Nephron progenitor cell (in vitro differentiated cells): Measurements from ENCODE around the gene UBTF.
A peak's percentile ranks its signal among the peaks of the same experiment; 100 is the strongest.

ENCODE experiments used
- DNase-seq: peaks from one replicate; pipeline ENCODE4 v3.0.0; 2021
- H3K27ac Mint-ChIP-seq: 2 replicates; pipeline ENCODE4 v1.8.0; 2021; ENCODE audit warnings: mild to moderate bottlenecking, moderate library complexity, mixed read lengths
- H3K27me3 Mint-ChIP-seq: 2 replicates; pipeline ENCODE4 v1.8.0; 2021; ENCODE audit warnings: mild to moderate bottlenecking, low read depth, mixed read lengths; ENCODE audit not compliant: poor library complexity
- H3K36me3 Mint-ChIP-seq: 2 replicates; pipeline ENCODE4 v1.8.0; 2021; ENCODE audit warnings: low read depth, mixed read lengths
- H3K4me1 Mint-ChIP-seq: 2 replicates; pipeline ENCODE4 v1.8.0; 2021; ENCODE audit warnings: mixed read lengths
- H3K4me3 Mint-ChIP-seq: 2 replicates; pipeline ENCODE4 v1.8.0; 2021; ENCODE audit warnings: mild to moderate bottlenecking, moderate library complexity, mixed read lengths
- H3K9me3 Mint-ChIP-seq: 2 replicates; pipeline ENCODE4 v1.8.0; 2021; ENCODE audit warnings: mild to moderate bottlenecking, moderate library complexity, mixed read lengths
- TF ChIP-seq, protein P1 (sequence below): fragments of 200-600 bp; sonication (generic); IDR thresholded peaks from 2 replicates; pipeline ENCODE4 v1.5.0; 2021; ENCODE audit warnings: antibody characterized with exemption

UBTF gene

DNA sequence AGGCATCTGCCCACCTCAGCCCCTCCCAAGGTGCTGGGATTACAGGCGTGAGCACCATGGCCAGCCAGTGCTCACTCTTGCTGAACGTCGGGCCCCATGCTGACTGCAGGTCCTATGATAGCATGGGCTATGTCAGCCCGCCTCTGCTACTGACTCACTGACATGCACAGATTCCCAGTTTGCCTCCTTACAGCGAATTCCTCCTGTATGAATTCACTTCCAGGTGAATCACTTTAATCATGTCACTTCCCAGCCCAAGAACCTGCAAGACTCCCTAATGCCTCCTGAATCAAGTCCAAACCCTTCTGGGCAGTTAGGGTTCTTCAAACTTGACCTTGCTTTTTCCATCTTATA lies 16.1 kb upstream of the UBTF start:
- H3K27ac Mint-ChIP-seq, result peak overlapping the region; percentile 29
- peaks cover 17% of the 10 kb centered on the region for H3K9me3 Mint-ChIP-seq
- H3K36me3 Mint-ChIP-seq, result no peaks in the 10 kb centered on the region
- TF ChIP-seq, protein P1, sequence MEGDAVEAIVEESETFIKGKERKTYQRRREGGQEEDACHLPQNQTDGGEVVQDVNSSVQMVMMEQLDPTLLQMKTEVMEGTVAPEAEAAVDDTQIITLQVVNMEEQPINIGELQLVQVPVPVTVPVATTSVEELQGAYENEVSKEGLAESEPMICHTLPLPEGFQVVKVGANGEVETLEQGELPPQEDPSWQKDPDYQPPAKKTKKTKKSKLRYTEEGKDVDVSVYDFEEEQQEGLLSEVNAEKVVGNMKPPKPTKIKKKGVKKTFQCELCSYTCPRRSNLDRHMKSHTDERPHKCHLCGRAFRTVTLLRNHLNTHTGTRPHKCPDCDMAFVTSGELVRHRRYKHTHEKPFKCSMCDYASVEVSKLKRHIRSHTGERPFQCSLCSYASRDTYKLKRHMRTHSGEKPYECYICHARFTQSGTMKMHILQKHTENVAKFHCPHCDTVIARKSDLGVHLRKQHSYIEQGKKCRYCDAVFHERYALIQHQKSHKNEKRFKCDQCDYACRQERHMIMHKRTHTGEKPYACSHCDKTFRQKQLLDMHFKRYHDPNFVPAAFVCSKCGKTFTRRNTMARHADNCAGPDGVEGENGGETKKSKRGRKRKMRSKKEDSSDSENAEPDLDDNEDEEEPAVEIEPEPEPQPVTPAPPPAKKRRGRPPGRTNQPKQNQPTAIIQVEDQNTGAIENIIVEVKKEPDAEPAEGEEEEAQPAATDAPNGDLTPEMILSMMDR, result no peak
- peaks cover 25% of the 10 kb centered on the region for H3K4me1 Mint-ChIP-seq
- no peak overlapping the region for H3K4me3 Mint-ChIP-seq
- peaks cover 3% of the 10 kb centered on the region for H3K27me3 Mint-ChIP-seq
- no peak for DNase-seq

DNA sequence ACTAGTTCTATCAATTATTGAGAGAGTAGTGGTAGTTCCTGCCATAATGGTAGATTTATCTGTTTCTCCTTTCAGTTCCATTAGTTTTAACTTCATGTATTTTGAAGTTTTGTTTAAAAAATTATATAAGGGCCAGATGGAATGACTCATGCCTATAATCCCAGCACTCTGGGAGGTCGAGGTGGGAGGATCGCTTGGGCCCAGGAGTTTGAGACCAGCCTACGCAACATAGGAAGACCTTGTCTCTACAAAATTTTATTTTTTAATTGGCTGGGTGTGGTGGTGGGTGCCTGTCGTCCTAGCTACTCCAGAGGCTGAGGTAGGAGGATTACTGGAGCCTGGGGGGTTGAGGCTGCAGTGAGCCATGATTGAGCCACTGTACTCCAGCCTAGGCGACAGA lies 14.1 kb upstream of the UBTF start:
- peaks cover 3% of the 10 kb centered on the region for H3K27me3 Mint-ChIP-seq
- no peak overlapping the region for H3K4me3 Mint-ChIP-seq
- DNase-seq, result no peak
- H3K36me3 Mint-ChIP-seq, result no peaks in the 10 kb centered on the region
- TF ChIP-seq, protein P1, result no peak
- H3K27ac Mint-ChIP-seq, result no peak overlapping the region
- peaks cover 13% of the 10 kb centered on the region for H3K9me3 Mint-ChIP-seq
- peaks cover 44% of the 10 kb centered on the region for H3K4me1 Mint-ChIP-seq

DNA sequence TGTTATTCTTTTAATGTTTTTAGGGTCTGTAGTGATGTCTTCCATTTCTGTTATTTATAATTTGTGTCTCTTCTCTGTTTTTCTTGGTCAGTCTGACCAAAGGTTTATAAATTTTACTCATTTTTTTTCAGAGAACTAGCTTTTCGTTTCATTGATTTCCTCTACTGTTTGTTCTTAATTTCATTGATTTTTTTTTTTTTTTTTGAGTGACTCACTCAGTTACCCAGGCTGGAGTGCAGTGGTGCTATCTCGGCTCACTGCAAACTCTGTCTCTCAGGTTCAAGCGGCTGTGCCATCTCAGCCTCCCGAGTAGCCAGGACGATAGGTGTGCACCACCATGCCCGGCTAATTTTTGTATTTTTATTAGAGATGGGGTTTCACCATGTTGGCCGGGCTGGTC lies 12.6 kb upstream of the UBTF start:
- Mint-ChIP-seq H3K27me3 (peaks cover 3% of the 10 kb centered on the region), H3K36me3 (no peaks in the 10 kb centered on the region), H3K27ac (no peak overlapping the region), H3K9me3 (peaks cover 10% of the 10 kb centered on the region), H3K4me3 (no peak overlapping the region), H3K4me1 (peaks cover 44% of the 10 kb centered on the region)
- no peak for DNase-seq
- TF ChIP-seq, protein P1, result no peak

DNA sequence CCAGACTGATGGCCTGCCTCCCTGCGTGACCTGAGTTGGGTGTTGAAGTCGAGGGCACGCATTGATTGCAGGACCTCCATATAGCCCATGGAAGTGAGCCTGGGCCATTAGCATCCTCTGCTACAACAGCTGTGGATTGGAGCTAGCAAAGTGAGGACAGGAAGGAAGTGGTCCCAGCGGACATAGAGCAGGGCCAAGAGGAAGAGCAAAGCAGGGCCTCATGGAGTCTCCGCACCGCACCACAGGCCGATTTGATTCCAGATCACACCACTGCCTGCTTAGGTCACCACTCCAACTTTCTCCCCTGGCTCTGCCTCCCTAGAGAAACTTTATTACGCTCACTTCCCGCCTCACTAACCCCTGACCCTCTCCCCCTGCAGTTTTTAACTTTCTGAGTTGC lies 10.7 kb upstream of the UBTF start:
- Mint-ChIP-seq H3K4me3 (peak overlapping the region; percentile 24), H3K36me3 (no peaks in the 10 kb centered on the region), H3K27me3 (peaks cover 7% of the 10 kb centered on the region), H3K9me3 (no peaks in the 10 kb centered on the region), H3K27ac (peak overlapping the region; percentile 98), H3K4me1 (peaks cover 27% of the 10 kb centered on the region)
- no peak for DNase-seq
- TF ChIP-seq, protein P1, result no peak

DNA sequence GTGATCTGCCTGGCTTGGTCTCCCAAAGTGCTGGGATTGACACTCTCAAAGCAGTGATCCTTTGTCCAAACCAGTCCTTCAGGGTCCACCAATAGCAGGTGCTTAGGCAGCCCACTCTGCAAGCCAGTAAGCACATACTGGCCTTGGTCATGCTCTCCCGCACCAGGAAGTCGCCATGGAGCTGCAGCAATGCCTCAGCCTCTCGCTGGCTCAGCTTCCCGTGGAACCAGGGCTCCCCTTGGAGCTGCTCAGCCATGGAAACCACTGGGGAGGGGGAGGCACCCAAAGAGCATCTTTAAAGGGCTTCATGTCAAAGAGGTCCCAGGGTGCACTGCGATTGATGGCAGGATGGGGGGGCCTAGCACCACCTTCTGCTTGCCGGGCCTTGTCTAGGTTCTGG lies 9.6 kb upstream of the UBTF start:
- Mint-ChIP-seq H3K4me1 (peaks cover 22% of the 10 kb centered on the region), H3K9me3 (no peaks in the 10 kb centered on the region), H3K27ac (no peak overlapping the region), H3K27me3 (peaks cover 7% of the 10 kb centered on the region), H3K4me3 (no peak overlapping the region), H3K36me3 (no peaks in the 10 kb centered on the region)
- no peak for DNase-seq
- TF ChIP-seq, protein P1, result no peak

DNA sequence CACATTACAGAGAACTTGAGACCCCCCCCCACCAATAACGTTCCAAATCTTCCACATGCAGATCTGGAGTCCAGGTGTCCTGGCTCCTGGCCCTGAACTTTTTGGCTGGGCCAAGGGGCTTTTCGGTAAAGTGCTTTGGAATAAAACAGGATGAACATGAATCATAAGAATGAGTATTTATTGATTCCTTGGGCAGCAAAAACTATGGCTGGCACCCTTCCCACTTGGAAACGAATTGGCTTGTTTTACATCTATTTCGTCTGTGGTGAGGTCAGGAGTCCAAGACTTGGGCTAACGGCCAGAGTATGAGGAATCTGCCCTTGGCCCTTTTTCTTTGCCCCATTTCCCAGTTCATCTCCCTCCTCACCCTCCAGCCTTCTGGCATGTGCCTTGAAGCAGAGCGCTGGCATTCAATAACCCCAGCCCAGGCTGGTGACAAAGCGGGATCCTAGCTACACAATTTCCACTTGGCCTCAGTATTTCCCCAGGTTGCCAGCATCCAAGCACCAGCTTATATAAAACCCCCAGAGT lies 4.1 kb upstream of the UBTF start:
- Mint-ChIP-seq H3K27me3 (peaks cover 7% of the 10 kb centered on the region), H3K9me3 (no peaks in the 10 kb centered on the region), H3K27ac (no peak overlapping the region), H3K4me1 (peaks cover 26% of the 10 kb centered on the region), H3K36me3 (no peaks in the 10 kb centered on the region), H3K4me3 (peak overlapping the region; percentile 39)
- TF ChIP-seq, protein P1, result no peak
- no peak for DNase-seq
